C4-2B (cell line): ENCODE measurements around the gene NDOR1.

Source experiments
- H3K27ac ChIP-seq: fragments of 450-650 bp; 2 replicates; pipeline ENCODE4 v1.5.1; 2017
- ZFX ChIP-seq: fragments of 450-650 bp; IDR thresholded peaks from 2 replicates; pipeline ENCODE4 v1.6.1; 2017
- TF ChIP-seq, protein P1 (sequence below): fragments of 450-650 bp; conservative IDR thresholded peaks from 2 replicates; pipeline ENCODE4 v1.5.1; 2017; ENCODE audit warnings: mild to moderate bottlenecking

Gene NDOR1

DNA sequence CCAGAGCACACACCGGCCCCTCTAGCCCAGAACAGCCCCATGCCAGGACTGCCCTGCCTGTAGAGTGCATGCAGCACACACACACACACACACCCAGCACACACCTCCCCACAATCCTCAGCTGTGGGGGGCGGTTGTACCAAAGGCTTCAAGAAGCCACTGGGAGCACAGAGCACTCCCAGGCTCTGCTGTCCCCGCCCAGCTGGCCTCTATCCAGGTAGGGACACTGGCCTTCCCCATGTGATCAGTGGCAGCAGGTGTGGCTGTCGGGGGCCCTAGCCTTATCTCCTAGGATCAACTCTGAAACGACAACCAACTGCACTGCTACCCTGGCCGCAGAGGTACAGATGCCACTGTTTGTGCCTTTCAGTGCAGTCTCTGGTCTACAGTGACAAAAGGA lies 19.1 kb upstream of the NDOR1 start:
- H3K27ac ChIP-seq: no peak overlapping the region
- no peak for TF ChIP-seq ZFX
- TF ChIP-seq, protein P1, sequence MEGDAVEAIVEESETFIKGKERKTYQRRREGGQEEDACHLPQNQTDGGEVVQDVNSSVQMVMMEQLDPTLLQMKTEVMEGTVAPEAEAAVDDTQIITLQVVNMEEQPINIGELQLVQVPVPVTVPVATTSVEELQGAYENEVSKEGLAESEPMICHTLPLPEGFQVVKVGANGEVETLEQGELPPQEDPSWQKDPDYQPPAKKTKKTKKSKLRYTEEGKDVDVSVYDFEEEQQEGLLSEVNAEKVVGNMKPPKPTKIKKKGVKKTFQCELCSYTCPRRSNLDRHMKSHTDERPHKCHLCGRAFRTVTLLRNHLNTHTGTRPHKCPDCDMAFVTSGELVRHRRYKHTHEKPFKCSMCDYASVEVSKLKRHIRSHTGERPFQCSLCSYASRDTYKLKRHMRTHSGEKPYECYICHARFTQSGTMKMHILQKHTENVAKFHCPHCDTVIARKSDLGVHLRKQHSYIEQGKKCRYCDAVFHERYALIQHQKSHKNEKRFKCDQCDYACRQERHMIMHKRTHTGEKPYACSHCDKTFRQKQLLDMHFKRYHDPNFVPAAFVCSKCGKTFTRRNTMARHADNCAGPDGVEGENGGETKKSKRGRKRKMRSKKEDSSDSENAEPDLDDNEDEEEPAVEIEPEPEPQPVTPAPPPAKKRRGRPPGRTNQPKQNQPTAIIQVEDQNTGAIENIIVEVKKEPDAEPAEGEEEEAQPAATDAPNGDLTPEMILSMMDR: no peak

DNA sequence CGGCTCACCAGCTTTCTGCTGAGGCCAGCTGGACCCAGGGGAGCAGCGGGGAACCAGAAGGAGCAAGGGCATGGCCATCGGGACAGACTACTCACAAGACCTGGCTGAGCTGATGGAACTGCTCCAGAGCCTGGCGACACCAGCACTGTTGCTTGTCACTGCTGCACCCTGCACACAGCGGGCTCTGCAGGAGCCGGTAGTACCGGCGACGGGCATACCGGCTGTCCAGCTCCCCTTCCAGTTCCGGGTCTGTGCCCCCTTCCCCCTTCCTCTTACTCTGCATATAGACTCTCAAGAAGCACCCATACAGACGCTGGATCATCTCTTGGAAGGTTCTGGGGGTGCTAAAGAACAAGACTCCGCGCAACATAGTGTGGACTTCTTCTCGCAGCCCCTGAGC lies 18.1 kb upstream of the NDOR1 start:
- peak overlapping the region; percentile 93; the same call in 1 of the 2 replicates for H3K27ac ChIP-seq
- TF ChIP-seq, protein P1: no peak
- TF ChIP-seq ZFX: no peak

- peak overlapping the region; percentile 93 for H3K27ac ChIP-seq
These were observed 17.4 kb upstream of the NDOR1 start for GRCh38 chr9:137188086-137188489.

DNA sequence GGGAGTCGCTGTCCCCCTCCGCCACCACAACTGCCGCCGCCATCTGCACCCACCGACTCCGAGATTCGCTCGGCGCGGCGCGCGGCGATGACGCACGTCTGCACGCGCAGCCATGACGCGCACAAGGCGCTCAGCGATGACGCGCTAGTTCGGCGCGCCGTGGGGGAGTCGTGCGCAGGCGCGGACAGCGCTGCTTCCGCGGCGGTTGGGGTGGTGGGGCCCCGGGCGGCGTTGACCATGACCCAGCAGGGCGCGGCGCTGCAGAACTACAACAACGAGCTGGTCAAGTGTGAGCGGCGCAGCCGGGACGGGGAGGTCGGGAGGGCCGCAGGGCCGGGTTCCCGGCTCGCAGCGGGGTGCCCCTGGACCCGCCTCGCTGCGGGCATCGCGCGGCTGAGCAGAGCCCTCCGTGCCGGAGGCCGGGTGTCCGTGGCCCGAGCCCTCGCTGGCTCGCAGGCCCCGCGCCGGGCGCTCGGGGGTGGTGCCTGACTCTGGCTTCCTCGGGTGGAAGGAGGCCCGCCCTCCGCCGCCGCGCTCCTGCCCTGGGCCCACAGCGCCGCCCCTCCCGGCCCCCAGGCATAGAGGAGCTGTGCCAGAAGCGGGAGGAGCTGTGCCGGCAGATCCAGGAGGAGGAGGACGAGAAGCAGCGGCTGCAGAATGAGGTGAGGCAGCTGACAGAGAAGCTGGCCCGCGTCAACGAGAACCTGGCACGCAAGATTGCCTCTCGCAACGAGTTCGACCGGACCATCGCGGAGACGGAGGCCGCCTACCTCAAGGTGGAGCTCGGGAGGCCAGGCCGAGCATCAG lies 16.8 kb upstream of the NDOR1 start, which contains the start of the genes ANAPC2 and SSNA1:
TSS of gene ANAPC2 (minus strand) at position 71 of the 807 bp plus-strand sequence. CDS start at position 43, 28 bp downstream.
TSS of gene SSNA1 (plus strand) at position 187 of the 807 bp plus-strand sequence. CDS start at position 238, 51 bp downstream.
- peak within 1 kb of the TSS; percentile 93 for H3K27ac ChIP-seq

More at GRCh38 chr9:137188086-137188489, 17.4 kb upstream of the NDOR1 start:
- TF ChIP-seq, protein P1: no peak
- no peak for TF ChIP-seq ZFX

DNA sequence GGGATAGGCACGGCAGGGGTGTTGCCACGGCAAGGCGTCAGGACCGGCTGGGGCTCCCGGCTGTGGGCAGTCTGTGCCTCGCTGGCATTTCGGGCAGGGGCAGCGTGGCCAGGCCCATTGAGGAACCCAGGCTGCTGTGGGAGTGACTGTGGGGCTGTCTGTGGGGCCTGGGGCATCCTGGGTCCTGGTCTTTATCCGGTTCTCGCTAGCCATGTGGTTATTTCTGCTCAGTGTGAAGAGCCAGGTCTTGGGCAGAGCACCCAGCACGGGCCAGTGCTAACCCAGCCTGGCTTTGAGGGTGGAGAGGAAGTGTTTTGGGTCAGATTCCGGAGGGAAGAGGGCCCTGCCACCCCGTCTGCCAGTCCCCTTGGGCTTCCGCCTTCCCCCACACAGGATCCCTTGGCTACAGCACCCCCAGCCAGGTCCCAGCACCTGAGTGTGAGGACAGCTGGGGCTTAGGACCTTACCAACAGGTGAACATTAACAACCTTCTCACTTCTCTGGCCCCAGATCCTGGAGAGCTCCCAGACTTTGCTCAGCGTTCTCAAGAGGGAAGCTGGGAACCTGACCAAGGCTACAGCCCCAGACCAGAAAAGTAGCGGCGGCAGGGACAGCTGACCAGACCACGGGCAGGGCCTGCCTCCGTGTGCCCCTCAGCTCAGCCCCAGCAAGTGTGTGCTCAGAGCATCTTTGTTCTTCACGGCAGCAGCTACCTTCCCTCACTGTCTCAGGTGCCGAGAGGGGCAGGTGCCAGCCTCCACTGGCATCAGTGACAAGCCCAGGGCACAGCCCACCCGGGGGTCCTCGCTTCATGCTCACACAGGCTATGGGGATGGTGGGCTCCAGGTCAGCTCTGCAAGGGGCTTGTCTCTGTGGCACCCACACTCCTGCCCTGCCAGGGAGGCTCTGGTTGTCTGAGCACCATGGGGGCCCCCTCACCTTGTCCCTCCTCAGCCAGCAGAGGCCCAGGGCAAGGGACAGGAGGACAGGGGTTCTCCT lies 15.9 kb upstream of the NDOR1 start:
- TF ChIP-seq, protein P1: peak; percentile 44; the same call in 1 of the 2 replicates
- no peak for TF ChIP-seq ZFX
- H3K27ac ChIP-seq: peak overlapping the region; percentile 93

More for the DNA sequence above, 16.8 kb upstream of the NDOR1 start, which contains the start of the genes ANAPC2 and SSNA1:
- peak; percentile 83; the same call in 1 of the 2 replicates for TF ChIP-seq ZFX
- TF ChIP-seq, protein P1: peak; percentile 79

- TF ChIP-seq, protein P1: no peak; the same call in 1 of the 2 replicates
- TF ChIP-seq ZFX: no peak
- H3K27ac ChIP-seq: peak overlapping the region; percentile 93
These were observed 15.1 kb upstream of the NDOR1 start for GRCh38 chr9:137190315-137190856.
